ENCODE measurements around the gene SERPINE3.

Gene SERPINE3

DNA sequence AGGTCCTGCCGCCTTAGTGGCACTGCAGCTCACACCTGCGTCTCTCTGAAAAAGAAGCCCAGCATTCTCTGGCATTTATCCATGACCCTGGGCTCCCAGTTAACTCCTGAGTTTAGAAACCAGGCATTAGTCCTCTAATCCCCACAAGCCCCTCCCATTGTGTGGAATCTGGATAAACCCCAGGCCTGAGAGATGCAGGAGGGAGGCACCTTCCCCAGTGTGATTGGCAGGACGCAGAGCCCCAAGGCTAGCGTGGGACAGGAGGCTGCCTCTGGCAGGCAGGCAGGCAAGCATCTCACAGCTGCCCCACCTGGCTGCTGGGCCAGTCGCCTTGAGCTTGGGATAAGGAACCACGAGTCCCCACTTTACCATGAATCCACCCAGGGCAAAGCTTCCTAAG is 11.0 kb upstream of the SERPINE3 start:
- no peak overlapping the region for H3K4me3 ChIP-seq (ENCODE audit: low read length in 2 of 2)
- no peaks in the 10 kb centered on the region for H3K36me3 ChIP-seq (ENCODE audit: control insufficient read depth in 2 of 2, insufficient read depth in 2 of 2, low read length in 2 of 2)
- H3K27me3 ChIP-seq (ENCODE audit: control insufficient read depth in 1 of 2, insufficient read depth in 2 of 2, low read length in 2 of 2): no peaks in the 10 kb centered on the region
- H3K9ac ChIP-seq (ENCODE audit: low read length in 2 of 2): no peak overlapping the region
- no peaks in the 10 kb centered on the region for H3K4me1 ChIP-seq (ENCODE audit: control insufficient read depth, insufficient read depth, low read length)
- no peaks in the 10 kb centered on the region for H3K9me3 ChIP-seq (ENCODE audit: control insufficient read depth in 2 of 2, low read length in 2 of 2)
- no peak overlapping the region for H3K27ac ChIP-seq (ENCODE audit: low read length)

GRCh38 chr13:51329606-51330005 is 9.9 kb upstream of the SERPINE3 start:
- Histone ChIP-seq H3K4me3 (ENCODE audit: low read length in 2 of 2) (no peak overlapping the region), H3K27ac (ENCODE audit: low read length) (no peak overlapping the region), H3K27me3 (ENCODE audit: control insufficient read depth in 1 of 2, insufficient read depth in 2 of 2, low read length in 2 of 2) (no peaks in the 10 kb centered on the region), H3K9ac (ENCODE audit: low read length in 2 of 2) (no peak overlapping the region), H3K4me1 (ENCODE audit: control insufficient read depth, insufficient read depth, low read length) (no peaks in the 10 kb centered on the region), H3K36me3 (ENCODE audit: control insufficient read depth in 2 of 2, insufficient read depth in 2 of 2, low read length in 2 of 2) (no peaks in the 10 kb centered on the region), H3K9me3 (ENCODE audit: control insufficient read depth in 2 of 2, low read length in 2 of 2) (no peaks in the 10 kb centered on the region)

- no peak overlapping the region for H3K27ac ChIP-seq (ENCODE audit: low read length)
- H3K9me3 ChIP-seq (ENCODE audit: control insufficient read depth in 2 of 2, low read length in 2 of 2): no peaks in the 10 kb centered on the region
- no peaks in the 10 kb centered on the region for H3K36me3 ChIP-seq (ENCODE audit: control insufficient read depth in 2 of 2, insufficient read depth in 2 of 2, low read length in 2 of 2)
- no peaks in the 10 kb centered on the region for H3K4me1 ChIP-seq (ENCODE audit: control insufficient read depth, insufficient read depth, low read length)
- no peak overlapping the region for H3K4me3 ChIP-seq (ENCODE audit: low read length in 2 of 2)
- no peak overlapping the region for H3K9ac ChIP-seq (ENCODE audit: low read length in 2 of 2)
- H3K27me3 ChIP-seq (ENCODE audit: control insufficient read depth in 1 of 2, insufficient read depth in 2 of 2, low read length in 2 of 2): no peaks in the 10 kb centered on the region
Measured at GRCh38 chr13:51330791-51331190, 8.7 kb upstream of the SERPINE3 start.

DNA sequence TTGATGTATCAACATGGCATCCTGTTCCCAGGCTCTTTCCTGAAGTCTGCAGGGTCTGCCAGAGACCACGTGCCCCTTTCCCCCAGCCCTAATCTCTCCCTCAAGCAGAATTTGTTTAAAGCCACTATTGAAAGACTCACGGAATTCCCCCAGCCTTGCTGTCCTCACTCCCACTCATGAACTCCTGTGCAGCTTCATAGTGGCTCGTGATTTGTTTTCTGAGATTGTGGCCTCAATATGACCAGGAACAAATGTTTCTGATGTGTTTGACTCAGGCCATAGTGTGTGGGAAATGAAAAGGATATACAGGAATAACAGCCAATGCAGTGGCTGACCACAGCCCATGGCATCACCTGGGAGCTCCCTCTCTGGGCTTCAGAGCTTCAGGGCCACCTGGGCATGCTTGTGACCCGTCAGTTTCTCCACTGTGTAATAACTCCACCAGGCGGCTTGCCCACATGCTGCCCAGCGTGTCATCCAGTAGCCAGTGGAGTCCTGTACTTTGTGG is 8.1 kb upstream of the SERPINE3 start:
- H3K4me1 ChIP-seq (ENCODE audit: control insufficient read depth, insufficient read depth, low read length): no peaks in the 10 kb centered on the region
- no peak overlapping the region for H3K27ac ChIP-seq (ENCODE audit: low read length)
- no peak overlapping the region for H3K4me3 ChIP-seq (ENCODE audit: low read length in 2 of 2)
- no peaks in the 10 kb centered on the region for H3K27me3 ChIP-seq (ENCODE audit: control insufficient read depth in 1 of 2, insufficient read depth in 2 of 2, low read length in 2 of 2)
- H3K36me3 ChIP-seq (ENCODE audit: control insufficient read depth in 2 of 2, insufficient read depth in 2 of 2, low read length in 2 of 2): no peaks in the 10 kb centered on the region
- no peaks in the 10 kb centered on the region for H3K9me3 ChIP-seq (ENCODE audit: control insufficient read depth in 2 of 2, low read length in 2 of 2)
- H3K9ac ChIP-seq (ENCODE audit: low read length in 2 of 2): no peak overlapping the region

DNA sequence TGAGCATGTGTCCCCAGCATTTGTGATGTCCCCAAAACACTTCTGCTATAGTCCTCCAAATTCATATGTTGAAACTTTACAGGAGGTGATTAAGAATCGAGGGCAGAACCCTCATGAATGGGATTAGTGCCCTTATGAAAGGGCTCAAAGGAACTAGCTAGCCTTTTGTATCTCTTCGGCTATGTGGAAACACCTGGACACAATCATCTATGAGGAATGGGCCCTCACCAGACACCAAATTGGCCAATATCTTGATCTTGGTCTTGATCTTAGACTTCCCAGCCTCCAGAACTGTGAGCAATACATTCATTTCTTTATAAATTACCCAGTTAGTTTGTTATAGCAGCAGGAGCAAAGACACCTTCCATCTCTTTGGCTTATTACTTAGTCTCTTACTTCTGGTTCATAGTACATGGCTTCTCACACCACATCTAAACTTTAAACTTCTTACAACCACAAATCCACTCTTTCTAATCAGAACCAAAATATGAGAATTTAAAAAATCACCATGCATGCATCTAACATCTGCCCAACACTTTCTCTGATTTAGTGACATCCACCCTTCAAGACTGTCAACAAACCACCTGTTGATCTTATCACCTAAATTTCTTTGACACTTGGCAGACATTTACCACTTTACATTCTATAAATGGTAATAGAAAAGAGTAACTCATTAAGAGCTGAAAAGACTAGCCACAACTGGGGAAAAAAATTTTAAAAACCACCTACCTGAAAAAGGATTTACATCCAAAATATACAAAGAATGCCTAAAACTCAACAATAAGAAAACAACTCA is 6.7 kb upstream of the SERPINE3 start:
- Histone ChIP-seq H3K36me3 (ENCODE audit: control insufficient read depth in 2 of 2, insufficient read depth in 2 of 2, low read length in 2 of 2) (no peaks in the 10 kb centered on the region), H3K9ac (ENCODE audit: low read length in 2 of 2) (no peak overlapping the region), H3K27ac (ENCODE audit: low read length) (no peak overlapping the region), H3K27me3 (ENCODE audit: control insufficient read depth in 1 of 2, insufficient read depth in 2 of 2, low read length in 2 of 2) (no peaks in the 10 kb centered on the region), H3K4me1 (ENCODE audit: control insufficient read depth, insufficient read depth, low read length) (no peaks in the 10 kb centered on the region), H3K9me3 (ENCODE audit: control insufficient read depth in 2 of 2, low read length in 2 of 2) (no peaks in the 10 kb centered on the region), H3K4me3 (ENCODE audit: low read length in 2 of 2) (no peak overlapping the region)

GRCh38 chr13:51333421-51333820 is 6.1 kb upstream of the SERPINE3 start:
- Histone ChIP-seq H3K4me3 (ENCODE audit: low read length in 2 of 2) (no peak overlapping the region), H3K9ac (ENCODE audit: low read length in 2 of 2) (no peak overlapping the region), H3K4me1 (ENCODE audit: control insufficient read depth, insufficient read depth, low read length) (no peaks in the 10 kb centered on the region), H3K27ac (ENCODE audit: low read length) (no peak overlapping the region), H3K27me3 (ENCODE audit: control insufficient read depth in 1 of 2, insufficient read depth in 2 of 2, low read length in 2 of 2) (no peaks in the 10 kb centered on the region), H3K9me3 (ENCODE audit: control insufficient read depth in 2 of 2, low read length in 2 of 2) (no peaks in the 10 kb centered on the region), H3K36me3 (ENCODE audit: control insufficient read depth in 2 of 2, insufficient read depth in 2 of 2, low read length in 2 of 2) (no peaks in the 10 kb centered on the region)

GRCh38 chr13:51333826-51334225 is 5.7 kb upstream of the SERPINE3 start:
- Histone ChIP-seq H3K4me3 (ENCODE audit: low read length in 2 of 2) (no peak overlapping the region), H3K27me3 (ENCODE audit: control insufficient read depth in 1 of 2, insufficient read depth in 2 of 2, low read length in 2 of 2) (no peaks in the 10 kb centered on the region), H3K9me3 (ENCODE audit: control insufficient read depth in 2 of 2, low read length in 2 of 2) (no peaks in the 10 kb centered on the region), H3K27ac (ENCODE audit: low read length) (no peak overlapping the region), H3K4me1 (ENCODE audit: control insufficient read depth, insufficient read depth, low read length) (no peaks in the 10 kb centered on the region), H3K9ac (ENCODE audit: low read length in 2 of 2) (no peak overlapping the region), H3K36me3 (ENCODE audit: control insufficient read depth in 2 of 2, insufficient read depth in 2 of 2, low read length in 2 of 2) (no peaks in the 10 kb centered on the region)

GRCh38 chr13:51336746-51337145 is 2.7 kb upstream of the SERPINE3 start:
- no peak overlapping the region for H3K4me3 ChIP-seq (ENCODE audit: low read length in 2 of 2)
- no peak overlapping the region for H3K27ac ChIP-seq (ENCODE audit: low read length)

DNA sequence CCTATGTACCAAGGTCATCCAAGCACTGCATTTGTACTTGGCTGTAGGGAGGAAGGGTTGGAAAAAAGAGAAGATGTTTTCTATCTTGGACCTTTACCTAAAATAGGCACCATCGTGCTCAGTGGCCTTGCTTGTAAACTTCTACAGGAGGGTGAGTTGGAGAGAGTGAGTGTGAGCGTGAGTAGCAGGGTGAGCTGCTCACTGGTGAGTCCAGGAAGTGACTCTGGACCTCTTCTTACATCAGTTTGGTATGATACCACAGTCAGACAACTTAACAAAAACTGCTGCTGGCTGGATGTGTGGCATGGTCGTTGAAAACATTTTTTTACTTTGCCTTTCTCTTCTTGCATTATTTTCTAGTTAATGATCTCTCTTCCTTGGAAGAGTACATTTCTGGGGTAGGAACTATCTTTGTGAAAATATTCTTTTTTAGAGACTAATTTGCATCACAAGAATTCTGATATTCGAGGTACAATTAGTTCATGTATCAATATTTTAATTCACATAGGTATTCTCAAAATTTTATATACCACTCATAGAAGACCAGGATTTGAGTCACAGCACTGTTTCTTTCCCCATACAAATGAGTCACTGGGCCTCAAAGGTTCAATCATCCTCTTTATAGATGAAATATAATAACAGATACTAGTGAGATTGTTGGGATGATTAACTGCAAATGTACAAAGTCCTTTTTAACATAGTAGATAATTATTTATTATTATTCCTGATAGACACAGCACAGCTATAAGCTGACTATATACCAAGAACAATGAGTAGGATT is 651 bp downstream of the SERPINE3 start:
- no peaks in the 10 kb centered on the region for H3K36me3 ChIP-seq (ENCODE audit: control insufficient read depth in 2 of 2, insufficient read depth in 2 of 2, low read length in 2 of 2)
- H3K4me3 ChIP-seq (ENCODE audit: low read length in 2 of 2): no peak overlapping the region
- no peaks in the 10 kb centered on the region for H3K27me3 ChIP-seq (ENCODE audit: control insufficient read depth in 1 of 2, insufficient read depth in 2 of 2, low read length in 2 of 2)
- H3K9ac ChIP-seq (ENCODE audit: low read length in 2 of 2): no peak overlapping the region
- no peak overlapping the region for H3K27ac ChIP-seq (ENCODE audit: low read length)
- H3K4me1 ChIP-seq (ENCODE audit: control insufficient read depth, insufficient read depth, low read length): no peaks in the 10 kb centered on the region
- no peaks in the 10 kb centered on the region for H3K9me3 ChIP-seq (ENCODE audit: control insufficient read depth in 2 of 2, low read length in 2 of 2)

More at GRCh38 chr13:51336746-51337145, 2.7 kb upstream of the SERPINE3 start:
- Histone ChIP-seq H3K4me1 (ENCODE audit: control insufficient read depth, insufficient read depth, low read length) (no peaks in the 10 kb centered on the region), H3K9me3 (ENCODE audit: control insufficient read depth in 2 of 2, low read length in 2 of 2) (no peaks in the 10 kb centered on the region), H3K27me3 (ENCODE audit: control insufficient read depth in 1 of 2, insufficient read depth in 2 of 2, low read length in 2 of 2) (no peaks in the 10 kb centered on the region), H3K36me3 (ENCODE audit: control insufficient read depth in 2 of 2, insufficient read depth in 2 of 2, low read length in 2 of 2) (no peaks in the 10 kb centered on the region), H3K9ac (ENCODE audit: low read length in 2 of 2) (no peak overlapping the region)

- Histone ChIP-seq H3K27me3 (ENCODE audit: control insufficient read depth in 1 of 2, insufficient read depth in 2 of 2, low read length in 2 of 2) (no peaks in the 10 kb centered on the region), H3K4me1 (ENCODE audit: control insufficient read depth, insufficient read depth, low read length) (no peaks in the 10 kb centered on the region), H3K36me3 (ENCODE audit: control insufficient read depth in 2 of 2, insufficient read depth in 2 of 2, low read length in 2 of 2) (no peaks in the 10 kb centered on the region), H3K9ac (ENCODE audit: low read length in 2 of 2) (no peak overlapping the region), H3K4me3 (ENCODE audit: low read length in 2 of 2) (no peak overlapping the region), H3K9me3 (ENCODE audit: control insufficient read depth in 2 of 2, low read length in 2 of 2) (no peaks in the 10 kb centered on the region), H3K27ac (ENCODE audit: low read length) (no peak overlapping the region)
Measured at GRCh38 chr13:51341232-51341631, 1.7 kb downstream of the SERPINE3 start.

DNA sequence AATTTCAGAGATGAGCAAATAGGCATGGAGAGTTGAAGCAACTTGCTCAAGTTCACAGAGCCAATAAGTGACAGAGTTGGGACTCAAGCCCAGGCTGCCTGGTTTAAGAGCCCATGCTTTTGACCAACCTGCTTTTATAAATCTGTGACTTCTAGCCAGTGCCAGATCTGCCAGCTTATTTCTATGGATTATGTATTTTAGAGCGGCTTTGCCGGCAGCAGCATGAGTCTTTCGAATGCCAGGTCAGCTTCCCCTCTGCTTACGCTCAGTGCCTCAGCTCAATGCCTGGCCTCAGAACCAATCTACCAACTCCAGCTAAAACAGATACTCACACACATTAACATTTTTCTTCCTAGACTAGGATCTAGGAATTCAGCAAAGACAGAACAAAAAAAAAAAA is 2.3 kb downstream of the SERPINE3 start:
- H3K27ac ChIP-seq (ENCODE audit: low read length): no peak overlapping the region
- H3K36me3 ChIP-seq (ENCODE audit: control insufficient read depth in 2 of 2, insufficient read depth in 2 of 2, low read length in 2 of 2): no peaks in the 10 kb centered on the region
- no peak overlapping the region for H3K9ac ChIP-seq (ENCODE audit: low read length in 2 of 2)
- H3K4me3 ChIP-seq (ENCODE audit: low read length in 2 of 2): no peak overlapping the region
- no peaks in the 10 kb centered on the region for H3K4me1 ChIP-seq (ENCODE audit: control insufficient read depth, insufficient read depth, low read length)
- no peaks in the 10 kb centered on the region for H3K27me3 ChIP-seq (ENCODE audit: control insufficient read depth in 1 of 2, insufficient read depth in 2 of 2, low read length in 2 of 2)
- no peaks in the 10 kb centered on the region for H3K9me3 ChIP-seq (ENCODE audit: control insufficient read depth in 2 of 2, low read length in 2 of 2)
